HCT116 (cell line): Measurements from ENCODE around the gene SYTL4.

ENCODE experiments used
- ATF3 ChIP-seq: IDR thresholded peaks from 2 replicates; pipeline ENCODE4 v1.6.1; 2012
- CTCF ChIP-seq, 3 experiments: fragments of 200-600 bp in 1 of 3; sonication (generic) in 1 of 3; IDR thresholded peaks in 2 of 3; conservative IDR thresholded peaks in 1 of 3; 2 replicates each; pipeline ENCODE4 v1.5.1; 2012 to 2017; ENCODE audit warnings: low read depth in 2 of 3, low read length in 2 of 3, antibody characterized with exemption in 1 of 3, borderline replicate concordance in 1 of 3, control low read depth in 1 of 3, mild to moderate bottlenecking in 1 of 3, mixed read lengths in 1 of 3, mixed run types in 1 of 3, moderate library complexity in 1 of 3; ENCODE audit not compliant: insufficient read depth in 1 of 3
- EZH2 ChIP-seq: fragments of 200-600 bp; sonication (generic); IDR thresholded peaks from 2 replicates; pipeline ENCODE4 v1.6.1; 2017; ENCODE audit warnings: antibody characterized with exemption, mixed run types
- POLR2A ChIP-seq: IDR thresholded peaks from 2 replicates; pipeline ENCODE4 v1.7.0; 2011; ENCODE audit warnings: borderline replicate concordance; ENCODE audit not compliant: insufficient read depth, insufficient read length; ENCODE audit errors: extremely low read depth
- POLR2AphosphoS5 ChIP-seq: IDR thresholded peaks from 2 replicates; pipeline ENCODE4 v1.6.1; 2011; ENCODE audit warnings: mild to moderate bottlenecking, low read depth, low read length, moderate library complexity
- RAD21 ChIP-seq: IDR thresholded peaks from 2 replicates; pipeline ENCODE4 v1.6.1; 2012; ENCODE audit warnings: low read depth, mild to moderate bottlenecking
- TF ChIP-seq, protein P1 (sequence below): IDR thresholded peaks from 2 replicates; pipeline ENCODE4 v1.6.1; 2011; ENCODE audit warnings: mild to moderate bottlenecking, low read length, moderate library complexity; ENCODE audit not compliant: insufficient replicate concordance; ENCODE audit errors: extremely low read depth

DNA sequence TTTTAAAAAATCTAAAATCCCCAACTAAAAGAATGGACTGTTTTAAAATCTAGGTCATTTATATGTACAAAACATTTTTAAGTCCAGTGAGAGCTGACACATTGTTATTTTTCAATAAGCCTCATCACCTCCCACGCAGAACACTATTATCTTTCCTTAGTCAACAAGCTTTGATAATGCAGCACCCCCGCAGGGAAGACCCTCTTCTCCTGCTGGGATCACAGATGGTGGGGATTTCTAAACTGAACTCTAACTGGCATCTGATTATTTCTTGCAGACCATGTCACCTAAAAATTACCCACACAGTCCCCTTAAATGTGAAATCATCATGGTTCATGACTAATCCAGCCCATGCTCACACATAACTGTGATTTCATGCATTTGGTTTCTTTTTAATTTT is 11.6 kb downstream of the SYTL4 start:
- no peak for TF ChIP-seq CTCF (IDR thresholded peaks at IDR 0.05 in 2 of 3, conservative IDR thresholded peaks at IDR 0.05 in 1 of 3; ENCODE audit: borderline replicate concordance in 1 of 3, insufficient read depth in 1 of 3, low read depth in 2 of 3, low read length in 2 of 3)
- no peak for TF ChIP-seq ATF3
- no peak for TF ChIP-seq POLR2A
- no peak for TF ChIP-seq EZH2
- TF ChIP-seq RAD21 = no peak
- TF ChIP-seq, protein P1, sequence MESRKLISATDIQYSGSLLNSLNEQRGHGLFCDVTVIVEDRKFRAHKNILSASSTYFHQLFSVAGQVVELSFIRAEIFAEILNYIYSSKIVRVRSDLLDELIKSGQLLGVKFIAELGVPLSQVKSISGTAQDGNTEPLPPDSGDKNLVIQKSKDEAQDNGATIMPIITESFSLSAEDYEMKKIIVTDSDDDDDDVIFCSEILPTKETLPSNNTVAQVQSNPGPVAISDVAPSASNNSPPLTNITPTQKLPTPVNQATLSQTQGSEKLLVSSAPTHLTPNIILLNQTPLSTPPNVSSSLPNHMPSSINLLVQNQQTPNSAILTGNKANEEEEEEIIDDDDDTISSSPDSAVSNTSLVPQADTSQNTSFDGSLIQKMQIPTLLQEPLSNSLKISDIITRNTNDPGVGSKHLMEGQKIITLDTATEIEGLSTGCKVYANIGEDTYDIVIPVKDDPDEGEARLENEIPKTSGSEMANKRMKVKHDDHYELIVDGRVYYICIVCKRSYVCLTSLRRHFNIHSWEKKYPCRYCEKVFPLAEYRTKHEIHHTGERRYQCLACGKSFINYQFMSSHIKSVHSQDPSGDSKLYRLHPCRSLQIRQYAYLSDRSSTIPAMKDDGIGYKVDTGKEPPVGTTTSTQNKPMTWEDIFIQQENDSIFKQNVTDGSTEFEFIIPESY = no peak
- TF ChIP-seq POLR2AphosphoS5 = no peak
